A673 (cell line): ENCODE data around the gene AKR1A1. TPM values are rescaled to one million over a fixed set of nuclear protein-coding genes. Genes with fewer than 3 reads are reported as not detected.

Experiments used
- BruUV-seq: library from RNA; stranded (reverse); fragments of 400-500 nt; replicated peaks from 2 replicates; lab custom pipeline; 2021; lab: Mats Ljungman, UMichigan
- CTCF ChIA-PET: fragments of 300-600 bp; sonication (Branson Sonifier 250); formaldehyde crosslinking; loops from one replicate; lab custom pipeline; 2022; ENCODE audit warnings: antibody characterized with exemption; lab: Charles Lee
- POLR2A ChIA-PET: fragments of 300-600 bp; sonication (Branson Sonifier 250); formaldehyde crosslinking; loops from one replicate; lab custom pipeline; 2022; ENCODE audit warnings: antibody characterized with exemption; ENCODE audit not compliant: low non-redundant PET; lab: Charles Lee
- DNase-seq: peaks from one replicate; pipeline ENCODE4 v3.0.0-alpha.2; 2015; ENCODE audit warnings: low spot score
- H3K27ac ChIP-seq: fragments of 200-600 bp; sonication (generic); 2 replicates; pipeline ENCODE4 v1.5.1; 2016; ENCODE audit warnings: mixed run types, low read depth, mild to moderate bottlenecking, mixed read lengths, antibody characterized with exemption, low read length; ENCODE audit not compliant: poor library complexity, severe bottlenecking
- H3K27me3 ChIP-seq: fragments of 200-600 bp; sonication (generic); replicated peaks from 2 replicates; pipeline ENCODE4 v1.6.1; 2017; ENCODE audit warnings: mixed run types, low read depth, mild to moderate bottlenecking, mixed read lengths, antibody characterized with exemption, low read length; ENCODE audit not compliant: insufficient read depth, poor library complexity
- H3K36me3 ChIP-seq: fragments of 200-600 bp; sonication (generic); 2 replicates; pipeline ENCODE4 v1.6.1; 2016; ENCODE audit warnings: mixed run types, mild to moderate bottlenecking, mixed read lengths, antibody characterized with exemption, low read length; ENCODE audit not compliant: insufficient read depth, poor library complexity, severe bottlenecking
- H3K4me1 ChIP-seq: fragments of 200-600 bp; sonication (generic); 2 replicates; pipeline ENCODE4 v1.6.1; 2017; ENCODE audit warnings: mixed run types, mild to moderate bottlenecking, mixed read lengths, antibody characterized with exemption, low read length; ENCODE audit not compliant: insufficient read depth, poor library complexity, severe bottlenecking
- H3K4me3 ChIP-seq: fragments of 200-600 bp; sonication (generic); 2 replicates; pipeline ENCODE4 v1.5.1; 2016; ENCODE audit warnings: low read depth, mixed run types, mild to moderate bottlenecking, mixed read lengths, low read length; ENCODE audit not compliant: poor library complexity, severe bottlenecking
- H3K9me3 ChIP-seq: fragments of 200-600 bp; sonication (generic); 2 replicates; pipeline ENCODE4 v1.6.1; 2016; ENCODE audit warnings: mixed run types, low read depth, mild to moderate bottlenecking, mixed read lengths, antibody characterized with exemption, low read length; ENCODE audit not compliant: poor library complexity, severe bottlenecking
- EZH2 ChIP-seq: fragments of 200-600 bp; sonication (generic); IDR thresholded peaks from 2 replicates; pipeline ENCODE4 v1.6.1; 2017; ENCODE audit warnings: borderline replicate concordance, low read depth, mild to moderate bottlenecking, mixed read lengths, antibody characterized with exemption, low read length; ENCODE audit not compliant: poor library complexity, severe bottlenecking
- intact Hi-C: fragments of 100-400 bp; cut with micrococcal nuclease; formaldehyde crosslinking; loops from one replicate; pipeline ENCODE4 v1.10.0; 2022; ENCODE audit not compliant: unreplicated experiment
- total RNA-seq: library from RNA; stranded (reverse); gene quantifications from 2 replicates; pipeline ENCODE4 v1.2.3, GENCODE V29; 2021
- TF ChIP-seq, protein P1 (sequence below): fragments of 300-800, 200-600 bp; sonication (generic); conservative IDR thresholded peaks from 2 replicates; pipeline ENCODE4 v1.5.1; 2017; ENCODE audit warnings: low read depth, mild to moderate bottlenecking, antibody characterized with exemption, low read length, moderate library complexity, mixed read lengths

AKR1A1 gene
- total RNA-seq, 1 experiment from 2014 or later: 183 TPM

DNA sequence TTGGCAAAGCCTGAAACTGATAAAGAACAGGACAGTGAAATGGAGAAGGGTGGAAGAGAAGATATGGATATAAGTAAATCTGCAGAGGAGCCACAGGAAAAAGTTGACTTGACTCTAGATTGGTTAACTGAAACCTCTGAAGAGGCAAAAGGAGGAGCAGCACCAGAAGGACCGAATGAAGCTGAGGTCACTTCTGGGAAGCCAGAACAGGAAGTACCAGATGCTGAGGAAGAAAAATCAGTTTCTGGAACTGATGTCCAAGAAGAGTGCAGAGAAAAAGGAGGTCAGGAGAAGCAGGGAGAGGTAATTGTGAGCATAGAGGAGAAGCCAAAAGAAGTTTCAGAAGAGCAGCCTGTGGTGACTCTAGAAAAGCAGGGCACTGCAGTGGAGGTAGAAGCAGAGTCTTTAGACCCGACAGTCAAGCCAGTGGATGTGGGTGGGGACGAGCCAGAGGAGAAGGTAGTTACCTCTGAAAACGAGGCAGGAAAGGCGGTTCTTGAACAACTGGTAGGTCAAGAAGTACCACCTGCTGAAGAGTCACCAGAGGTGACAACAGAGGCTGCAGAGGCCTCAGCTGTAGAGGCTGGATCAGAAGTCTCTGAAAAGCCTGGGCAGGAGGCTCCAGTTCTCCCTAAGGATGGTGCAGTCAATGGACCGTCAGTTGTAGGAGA lies 56.9 kb downstream of the AKR1A1 start:
- CTCF ChIA-PET: no interaction called here
- intact Hi-C loops: no loop called here
- H3K4me1 ChIP-seq: no peaks in the 10 kb centered on the region
- TF ChIP-seq EZH2: no peak
- TF ChIP-seq, protein P1, sequence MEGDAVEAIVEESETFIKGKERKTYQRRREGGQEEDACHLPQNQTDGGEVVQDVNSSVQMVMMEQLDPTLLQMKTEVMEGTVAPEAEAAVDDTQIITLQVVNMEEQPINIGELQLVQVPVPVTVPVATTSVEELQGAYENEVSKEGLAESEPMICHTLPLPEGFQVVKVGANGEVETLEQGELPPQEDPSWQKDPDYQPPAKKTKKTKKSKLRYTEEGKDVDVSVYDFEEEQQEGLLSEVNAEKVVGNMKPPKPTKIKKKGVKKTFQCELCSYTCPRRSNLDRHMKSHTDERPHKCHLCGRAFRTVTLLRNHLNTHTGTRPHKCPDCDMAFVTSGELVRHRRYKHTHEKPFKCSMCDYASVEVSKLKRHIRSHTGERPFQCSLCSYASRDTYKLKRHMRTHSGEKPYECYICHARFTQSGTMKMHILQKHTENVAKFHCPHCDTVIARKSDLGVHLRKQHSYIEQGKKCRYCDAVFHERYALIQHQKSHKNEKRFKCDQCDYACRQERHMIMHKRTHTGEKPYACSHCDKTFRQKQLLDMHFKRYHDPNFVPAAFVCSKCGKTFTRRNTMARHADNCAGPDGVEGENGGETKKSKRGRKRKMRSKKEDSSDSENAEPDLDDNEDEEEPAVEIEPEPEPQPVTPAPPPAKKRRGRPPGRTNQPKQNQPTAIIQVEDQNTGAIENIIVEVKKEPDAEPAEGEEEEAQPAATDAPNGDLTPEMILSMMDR: no peak
- no peak overlapping the region for H3K4me3 ChIP-seq
- H3K9me3 ChIP-seq: no peaks in the 10 kb centered on the region
- no peak overlapping the region for H3K27ac ChIP-seq
- TSS peak; percentile 84 for BruUV-seq
- DNase-seq: no peak
- peaks cover 88% of the 10 kb centered on the region for H3K36me3 ChIP-seq
- POLR2A ChIA-PET: no interaction called here
- no peaks in the 10 kb centered on the region for H3K27me3 ChIP-seq

DNA sequence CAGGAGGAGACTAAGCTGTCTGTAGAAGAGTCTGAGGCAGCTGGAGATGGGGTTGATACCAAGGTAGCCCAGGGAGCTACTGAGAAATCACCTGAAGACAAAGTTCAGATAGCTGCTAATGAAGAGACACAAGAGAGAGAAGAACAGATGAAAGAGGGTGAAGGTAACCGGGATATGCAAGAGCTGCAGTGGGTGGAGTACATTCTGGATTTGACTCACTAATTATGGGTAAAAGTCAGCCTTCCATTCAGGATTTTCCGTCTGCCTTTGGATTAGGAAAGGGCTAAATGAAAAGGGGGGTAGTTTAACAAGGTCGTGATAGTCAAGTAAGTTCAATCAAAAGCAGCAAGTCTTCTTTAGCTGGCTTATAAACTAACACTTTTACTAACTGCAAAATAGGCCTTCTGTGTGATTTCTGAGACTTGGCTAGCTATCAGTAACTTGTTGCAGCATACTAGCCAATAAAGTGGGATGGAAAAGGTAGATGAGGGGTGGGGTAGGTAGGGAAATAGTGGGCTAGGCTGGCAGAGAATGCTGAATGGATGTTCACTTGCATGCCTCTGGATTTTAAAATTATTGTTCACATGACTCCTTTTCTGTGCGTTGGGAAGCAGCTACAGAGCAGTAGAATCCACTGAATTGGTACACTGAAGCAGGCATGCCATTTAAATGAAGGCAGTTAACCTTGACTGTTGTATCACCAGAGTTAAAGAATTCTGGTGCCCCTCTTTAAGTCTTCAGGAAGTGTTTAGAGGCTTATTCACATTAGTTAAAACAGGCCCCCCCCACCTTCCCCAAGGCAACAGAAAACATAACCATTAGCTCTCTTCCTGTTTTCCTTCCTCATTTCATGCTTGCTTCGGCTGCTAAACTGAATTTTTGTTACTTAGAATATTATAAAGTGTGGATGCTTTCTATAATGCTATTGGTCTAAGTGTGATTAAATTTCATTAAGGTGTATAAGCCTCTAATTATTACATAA lies 57.8 kb downstream of the AKR1A1 start:
- BruUV-seq: no TSS peak
- DNase-seq: no peak
- H3K4me1 ChIP-seq: no peaks in the 10 kb centered on the region
- H3K27me3 ChIP-seq: no peaks in the 10 kb centered on the region
- no peaks in the 10 kb centered on the region for H3K9me3 ChIP-seq
- no peak overlapping the region for H3K27ac ChIP-seq
- TF ChIP-seq, protein P1: no peak
- TF ChIP-seq EZH2: no peak
- intact Hi-C loops: no loop called here
- H3K4me3 ChIP-seq: no peak overlapping the region
- POLR2A ChIA-PET: no interaction called here
- peaks cover 88% of the 10 kb centered on the region for H3K36me3 ChIP-seq
- CTCF ChIA-PET: no interaction called here

DNA sequence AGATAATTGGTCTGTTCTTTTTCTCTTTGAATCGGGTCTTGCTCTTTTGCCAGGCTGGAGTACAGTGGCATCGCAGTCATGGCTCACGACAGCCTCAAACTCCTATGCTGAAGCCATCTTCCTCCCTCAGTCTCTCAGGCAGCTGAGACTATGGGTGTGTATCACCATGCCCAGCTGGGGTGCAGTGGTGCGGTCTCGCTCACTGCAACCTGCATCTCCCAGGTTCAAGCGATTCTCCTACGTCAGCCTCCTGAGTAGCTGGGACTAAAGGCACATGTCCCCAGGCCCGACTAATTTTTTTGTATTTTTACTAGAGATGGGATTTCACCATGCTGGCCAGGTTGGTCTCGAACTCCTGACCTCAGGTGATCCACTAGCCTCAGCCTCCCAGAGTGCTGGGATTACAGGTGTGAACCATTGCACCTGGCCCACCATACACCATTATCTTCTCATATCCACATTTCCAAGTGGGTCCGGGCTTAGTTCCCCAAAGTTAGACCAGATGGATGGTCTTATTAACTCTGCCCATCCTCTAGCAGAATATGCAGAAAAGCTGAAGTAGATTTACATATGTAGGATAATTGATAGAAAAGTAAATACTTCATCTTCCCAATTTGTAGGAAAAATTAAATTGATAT lies 60.1 kb downstream of the AKR1A1 start:
- intact Hi-C loops: no loop called here
- peaks cover 94% of the 10 kb centered on the region for H3K36me3 ChIP-seq
- ChIA-PET POLR2A (no interaction called here), CTCF (no interaction called here)
- no TSS peak for BruUV-seq
- no peak overlapping the region for H3K27ac ChIP-seq
- no peak for TF ChIP-seq EZH2
- TF ChIP-seq, protein P1: no peak
- H3K27me3 ChIP-seq: no peaks in the 10 kb centered on the region
- H3K4me1 ChIP-seq: no peaks in the 10 kb centered on the region
- no peaks in the 10 kb centered on the region for H3K9me3 ChIP-seq
- DNase-seq: no peak
- no peak overlapping the region for H3K4me3 ChIP-seq
